ENCODE data around the gene FSTL1.

Gene FSTL1

GRCh38 chr3:120498556-120499346, 48.0 kb upstream of the FSTL1 start (continued):
- TF ChIP-seq, protein P1, sequence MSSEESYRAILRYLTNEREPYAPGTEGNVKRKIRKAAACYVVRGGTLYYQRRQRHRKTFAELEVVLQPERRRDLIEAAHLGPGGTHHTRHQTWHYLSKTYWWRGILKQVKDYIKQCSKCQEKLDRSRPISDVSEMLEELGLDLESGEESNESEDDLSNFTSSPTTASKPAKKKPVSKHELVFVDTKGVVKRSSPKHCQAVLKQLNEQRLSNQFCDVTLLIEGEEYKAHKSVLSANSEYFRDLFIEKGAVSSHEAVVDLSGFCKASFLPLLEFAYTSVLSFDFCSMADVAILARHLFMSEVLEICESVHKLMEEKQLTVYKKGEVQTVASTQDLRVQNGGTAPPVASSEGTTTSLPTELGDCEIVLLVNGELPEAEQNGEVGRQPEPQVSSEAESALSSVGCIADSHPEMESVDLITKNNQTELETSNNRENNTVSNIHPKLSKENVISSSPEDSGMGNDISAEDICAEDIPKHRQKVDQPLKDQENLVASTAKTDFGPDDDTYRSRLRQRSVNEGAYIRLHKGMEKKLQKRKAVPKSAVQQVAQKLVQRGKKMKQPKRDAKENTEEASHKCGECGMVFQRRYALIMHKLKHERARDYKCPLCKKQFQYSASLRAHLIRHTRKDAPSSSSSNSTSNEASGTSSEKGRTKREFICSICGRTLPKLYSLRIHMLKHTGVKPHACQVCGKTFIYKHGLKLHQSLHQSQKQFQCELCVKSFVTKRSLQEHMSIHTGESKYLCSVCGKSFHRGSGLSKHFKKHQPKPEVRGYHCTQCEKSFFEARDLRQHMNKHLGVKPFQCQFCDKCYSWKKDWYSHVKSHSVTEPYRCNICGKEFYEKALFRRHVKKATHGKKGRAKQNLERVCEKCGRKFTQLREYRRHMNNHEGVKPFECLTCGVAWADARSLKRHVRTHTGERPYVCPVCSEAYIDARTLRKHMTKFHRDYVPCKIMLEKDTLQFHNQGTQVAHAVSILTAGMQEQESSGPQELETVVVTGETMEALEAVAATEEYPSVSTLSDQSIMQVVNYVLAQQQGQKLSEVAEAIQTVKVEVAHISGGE (tag by site-specific recombination; conservative IDR thresholded peaks at IDR 0.05; ENCODE audit: low read depth): no peak
- TF ChIP-seq, protein P2, sequence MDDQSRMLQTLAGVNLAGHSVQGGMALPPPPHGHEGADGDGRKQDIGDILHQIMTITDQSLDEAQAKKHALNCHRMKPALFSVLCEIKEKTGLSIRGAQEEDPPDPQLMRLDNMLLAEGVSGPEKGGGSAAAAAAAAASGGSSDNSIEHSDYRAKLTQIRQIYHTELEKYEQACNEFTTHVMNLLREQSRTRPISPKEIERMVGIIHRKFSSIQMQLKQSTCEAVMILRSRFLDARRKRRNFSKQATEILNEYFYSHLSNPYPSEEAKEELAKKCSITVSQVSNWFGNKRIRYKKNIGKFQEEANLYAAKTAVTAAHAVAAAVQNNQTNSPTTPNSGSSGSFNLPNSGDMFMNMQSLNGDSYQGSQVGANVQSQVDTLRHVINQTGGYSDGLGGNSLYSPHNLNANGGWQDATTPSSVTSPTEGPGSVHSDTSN (CRISPR knock-in tag; IDR thresholded peaks at IDR 0.05): no peak

- TF ChIP-seq YY2 (tag by site-specific recombination; IDR thresholded peaks at IDR 0.05) (no peak), ZNF121 (tag by site-specific recombination; IDR thresholded peaks at IDR 0.05) (no peak), ZNF701 (tag by site-specific recombination; IDR thresholded peaks at IDR 0.05) (no peak), ZNF473 (tag by site-specific recombination; IDR thresholded peaks at IDR 0.05) (no peak), ZNF664 (tag by site-specific recombination; IDR thresholded peaks at IDR 0.05) (no peak), HOXD13 (CRISPR knock-in tag; IDR thresholded peaks at IDR 0.05; ENCODE audit: borderline replicate concordance) (no peak), ZFP41 (tag by site-specific recombination; IDR thresholded peaks at IDR 0.05; ENCODE audit: borderline replicate concordance) (no peak), ZNF324 (tag by site-specific recombination; IDR thresholded peaks at IDR 0.05) (no peak), SALL2 (tag by site-specific recombination; IDR thresholded peaks at IDR 0.05; ENCODE audit: borderline replicate concordance) (no peak), ZNF843 (tag by site-specific recombination; IDR thresholded peaks at IDR 0.05) (no peak)
- TF ChIP-seq, protein P3, sequence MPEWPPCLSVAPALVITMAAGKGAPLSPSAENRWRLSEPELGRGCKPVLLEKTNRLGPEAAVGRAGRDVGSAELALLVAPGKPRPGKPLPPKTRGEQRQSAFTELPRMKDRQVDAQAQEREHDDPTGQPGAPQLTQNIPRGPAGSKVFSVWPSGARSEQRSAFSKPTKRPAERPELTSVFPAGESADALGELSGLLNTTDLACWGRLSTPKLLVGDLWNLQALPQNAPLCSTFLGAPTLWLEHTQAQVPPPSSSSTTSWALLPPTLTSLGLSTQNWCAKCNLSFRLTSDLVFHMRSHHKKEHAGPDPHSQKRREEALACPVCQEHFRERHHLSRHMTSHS (tag by site-specific recombination; IDR thresholded peaks at IDR 0.05): no peak
- TF ChIP-seq, protein P4, sequence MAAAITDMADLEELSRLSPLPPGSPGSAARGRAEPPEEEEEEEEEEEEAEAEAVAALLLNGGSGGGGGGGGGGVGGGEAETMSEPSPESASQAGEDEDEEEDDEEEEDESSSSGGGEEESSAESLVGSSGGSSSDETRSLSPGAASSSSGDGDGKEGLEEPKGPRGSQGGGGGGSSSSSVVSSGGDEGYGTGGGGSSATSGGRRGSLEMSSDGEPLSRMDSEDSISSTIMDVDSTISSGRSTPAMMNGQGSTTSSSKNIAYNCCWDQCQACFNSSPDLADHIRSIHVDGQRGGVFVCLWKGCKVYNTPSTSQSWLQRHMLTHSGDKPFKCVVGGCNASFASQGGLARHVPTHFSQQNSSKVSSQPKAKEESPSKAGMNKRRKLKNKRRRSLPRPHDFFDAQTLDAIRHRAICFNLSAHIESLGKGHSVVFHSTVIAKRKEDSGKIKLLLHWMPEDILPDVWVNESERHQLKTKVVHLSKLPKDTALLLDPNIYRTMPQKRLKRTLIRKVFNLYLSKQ (tag by site-specific recombination; IDR thresholded peaks at IDR 0.05; ENCODE audit: borderline replicate concordance): no peak
- TF ChIP-seq, protein P5, sequence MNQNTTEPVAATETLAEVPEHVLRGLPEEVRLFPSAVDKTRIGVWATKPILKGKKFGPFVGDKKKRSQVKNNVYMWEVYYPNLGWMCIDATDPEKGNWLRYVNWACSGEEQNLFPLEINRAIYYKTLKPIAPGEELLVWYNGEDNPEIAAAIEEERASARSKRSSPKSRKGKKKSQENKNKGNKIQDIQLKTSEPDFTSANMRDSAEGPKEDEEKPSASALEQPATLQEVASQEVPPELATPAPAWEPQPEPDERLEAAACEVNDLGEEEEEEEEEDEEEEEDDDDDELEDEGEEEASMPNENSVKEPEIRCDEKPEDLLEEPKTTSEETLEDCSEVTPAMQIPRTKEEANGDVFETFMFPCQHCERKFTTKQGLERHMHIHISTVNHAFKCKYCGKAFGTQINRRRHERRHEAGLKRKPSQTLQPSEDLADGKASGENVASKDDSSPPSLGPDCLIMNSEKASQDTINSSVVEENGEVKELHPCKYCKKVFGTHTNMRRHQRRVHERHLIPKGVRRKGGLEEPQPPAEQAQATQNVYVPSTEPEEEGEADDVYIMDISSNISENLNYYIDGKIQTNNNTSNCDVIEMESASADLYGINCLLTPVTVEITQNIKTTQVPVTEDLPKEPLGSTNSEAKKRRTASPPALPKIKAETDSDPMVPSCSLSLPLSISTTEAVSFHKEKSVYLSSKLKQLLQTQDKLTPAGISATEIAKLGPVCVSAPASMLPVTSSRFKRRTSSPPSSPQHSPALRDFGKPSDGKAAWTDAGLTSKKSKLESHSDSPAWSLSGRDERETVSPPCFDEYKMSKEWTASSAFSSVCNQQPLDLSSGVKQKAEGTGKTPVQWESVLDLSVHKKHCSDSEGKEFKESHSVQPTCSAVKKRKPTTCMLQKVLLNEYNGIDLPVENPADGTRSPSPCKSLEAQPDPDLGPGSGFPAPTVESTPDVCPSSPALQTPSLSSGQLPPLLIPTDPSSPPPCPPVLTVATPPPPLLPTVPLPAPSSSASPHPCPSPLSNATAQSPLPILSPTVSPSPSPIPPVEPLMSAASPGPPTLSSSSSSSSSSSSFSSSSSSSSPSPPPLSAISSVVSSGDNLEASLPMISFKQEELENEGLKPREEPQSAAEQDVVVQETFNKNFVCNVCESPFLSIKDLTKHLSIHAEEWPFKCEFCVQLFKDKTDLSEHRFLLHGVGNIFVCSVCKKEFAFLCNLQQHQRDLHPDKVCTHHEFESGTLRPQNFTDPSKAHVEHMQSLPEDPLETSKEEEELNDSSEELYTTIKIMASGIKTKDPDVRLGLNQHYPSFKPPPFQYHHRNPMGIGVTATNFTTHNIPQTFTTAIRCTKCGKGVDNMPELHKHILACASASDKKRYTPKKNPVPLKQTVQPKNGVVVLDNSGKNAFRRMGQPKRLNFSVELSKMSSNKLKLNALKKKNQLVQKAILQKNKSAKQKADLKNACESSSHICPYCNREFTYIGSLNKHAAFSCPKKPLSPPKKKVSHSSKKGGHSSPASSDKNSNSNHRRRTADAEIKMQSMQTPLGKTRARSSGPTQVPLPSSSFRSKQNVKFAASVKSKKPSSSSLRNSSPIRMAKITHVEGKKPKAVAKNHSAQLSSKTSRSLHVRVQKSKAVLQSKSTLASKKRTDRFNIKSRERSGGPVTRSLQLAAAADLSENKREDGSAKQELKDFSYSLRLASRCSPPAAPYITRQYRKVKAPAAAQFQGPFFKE (tag by site-specific recombination; IDR thresholded peaks at IDR 0.05; ENCODE audit: borderline replicate concordance): no peak
- TF ChIP-seq, protein P6, sequence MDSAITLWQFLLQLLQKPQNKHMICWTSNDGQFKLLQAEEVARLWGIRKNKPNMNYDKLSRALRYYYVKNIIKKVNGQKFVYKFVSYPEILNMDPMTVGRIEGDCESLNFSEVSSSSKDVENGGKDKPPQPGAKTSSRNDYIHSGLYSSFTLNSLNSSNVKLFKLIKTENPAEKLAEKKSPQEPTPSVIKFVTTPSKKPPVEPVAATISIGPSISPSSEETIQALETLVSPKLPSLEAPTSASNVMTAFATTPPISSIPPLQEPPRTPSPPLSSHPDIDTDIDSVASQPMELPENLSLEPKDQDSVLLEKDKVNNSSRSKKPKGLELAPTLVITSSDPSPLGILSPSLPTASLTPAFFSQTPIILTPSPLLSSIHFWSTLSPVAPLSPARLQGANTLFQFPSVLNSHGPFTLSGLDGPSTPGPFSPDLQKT (IDR thresholded peaks at IDR 0.05; ENCODE audit: borderline replicate concordance, low read depth, low read length): no peak
- CTCF ChIA-PET: no interaction called here
- no peak overlapping the region for H3K4me3 ChIP-seq (ENCODE audit: low read depth, low read length)
- H3K4me1 ChIP-seq (ENCODE audit: control insufficient read depth, insufficient read depth, low read length): no peaks in the 10 kb centered on the region; the same call in 1 of the 2 replicates
- POLR2A ChIA-PET: no interaction called here
- no peaks in the 10 kb centered on the region for H3K36me3 ChIP-seq (ENCODE audit: control insufficient read depth in 2 of 2, insufficient read depth in 1 of 2, low read length in 2 of 2)
- no peak overlapping the region for H3K27ac ChIP-seq (ENCODE audit: extremely low read depth, low read depth, low read length)
- no peaks in the 10 kb centered on the region for H3K9me3 ChIP-seq (ENCODE audit: control insufficient read depth, insufficient read depth, low read depth, low read length)
Observed at GRCh38 chr3:120497818-120498217, 47.0 kb upstream of the FSTL1 start.
